Liver (tissue), 10 donors: ENCODE data around the gene YPEL5. TPM values are rescaled to one million over a fixed set of nuclear protein-coding genes. Genes with fewer than 3 reads are reported as not detected.

Experiments used
- DNase-seq: peaks from one replicate; pipeline ENCODE4 v3.0.0-alpha.2; 2017; ENCODE audit warnings: low spot score
- H3K27ac ChIP-seq, 2 donors: one replicate each; pipeline ENCODE4 v1.7.0; 2013; ENCODE audit warnings: inconsistent platforms in 2 of 2, low read length in 2 of 2, control low read depth in 1 of 2, low read depth in 1 of 2, mild to moderate bottlenecking in 1 of 2
- H3K27me3 ChIP-seq, 4 donors: one replicate each; pipeline versions ENCODE4 v1.6.1 to v1.7.0; 2013; ENCODE audit warnings: low read length in 3 of 4, inconsistent platforms in 1 of 4, mild to moderate bottlenecking in 1 of 4, moderate library complexity in 1 of 4; ENCODE audit not compliant: control insufficient read depth in 4 of 4, insufficient read depth in 4 of 4
- H3K36me3 ChIP-seq, 4 donors: one replicate each; pipeline versions ENCODE4 v1.6.1 to v1.7.0; 2013; ENCODE audit warnings: low read length in 3 of 4, mild to moderate bottlenecking in 3 of 4, low read depth in 1 of 4, moderate library complexity in 1 of 4; ENCODE audit not compliant: control insufficient read depth in 4 of 4, insufficient read depth in 3 of 4
- H3K4me1 ChIP-seq, 4 donors: one replicate each; pipeline versions ENCODE4 v1.6.1 to v1.7.0; 2013; ENCODE audit warnings: low read length in 3 of 4, mild to moderate bottlenecking in 3 of 4, moderate library complexity in 1 of 4; ENCODE audit not compliant: control insufficient read depth in 4 of 4, insufficient read depth in 4 of 4
- H3K4me3 ChIP-seq, 3 donors: one replicate each; pipeline versions ENCODE4 v1.6.1 to v1.7.0; 2013; ENCODE audit warnings: low read length in 3 of 3, control low read depth in 1 of 3, low read depth in 1 of 3, mild to moderate bottlenecking in 1 of 3
- H3K9ac ChIP-seq, 2 donors: one replicate each; pipeline ENCODE4 v1.7.0; 2013; ENCODE audit warnings: low read length in 2 of 2, mild to moderate bottlenecking in 2 of 2, moderate library complexity in 2 of 2, control low read depth in 1 of 2, low read depth in 1 of 2
- H3K9me3 ChIP-seq, 4 donors: one replicate each; pipeline versions ENCODE4 v1.6.1 to v1.7.0; 2013; ENCODE audit warnings: low read length in 3 of 4; ENCODE audit not compliant: control insufficient read depth in 4 of 4
- EGR1 ChIP-seq, 2 donors: IDR thresholded peaks; 2 replicates each; pipeline ENCODE4 v1.6.1; 2016 to 2018; ENCODE audit warnings: antibody characterized with exemption in 2 of 2, low read depth in 2 of 2
- FOXA1 ChIP-seq: IDR thresholded peaks from 2 replicates; pipeline ENCODE4 v1.6.1; 2016; ENCODE audit warnings: antibody characterized with exemption
- GABPA ChIP-seq, 2 donors: IDR thresholded peaks in 1 of 2; conservative IDR thresholded peaks in 1 of 2; 2 replicates each; pipeline ENCODE4 v1.6.1; 2016; ENCODE audit warnings: antibody characterized with exemption in 2 of 2, mild to moderate bottlenecking in 1 of 2, moderate library complexity in 1 of 2
- HNF4A ChIP-seq, 2 donors: conservative IDR thresholded peaks; 2 replicates each; pipeline ENCODE4 v1.6.1; 2016; ENCODE audit warnings: antibody characterized with exemption in 2 of 2, mild to moderate bottlenecking in 2 of 2
- HNF4G ChIP-seq: IDR thresholded peaks from 2 replicates; pipeline ENCODE4 v1.6.1; 2016; ENCODE audit warnings: antibody characterized with exemption
- NR2F2 ChIP-seq: IDR thresholded peaks from 2 replicates; pipeline ENCODE4 v1.6.1; 2016; ENCODE audit warnings: antibody characterized with exemption
- RAD21 ChIP-seq, 2 donors: IDR thresholded peaks; 2 replicates each; pipeline ENCODE4 v1.6.1; 2016; ENCODE audit warnings: antibody characterized with exemption in 2 of 2, mild to moderate bottlenecking in 2 of 2
- RXRA ChIP-seq, 2 donors: IDR thresholded peaks; 2 replicates each; pipeline ENCODE4 v1.6.1; 2017 to 2018; ENCODE audit warnings: antibody characterized with exemption in 2 of 2, mild to moderate bottlenecking in 1 of 2
- WGBS: extraction: QIAGEN DNeasy Blood & Tissue Kit; methylation state at CpG from one replicate; pipeline ENCODE4 v1.1.7; 2013; 5-methylcytosine and 5-hydroxymethylcytosine counted together
- polyA plus RNA-seq, 2 donors: library from polyadenylated mRNA; stranded (reverse) in 1 of 2; unstranded in 1 of 2; fragments of 200-250 nt in 1 of 2; fragments of >200 nt in 1 of 2; fragmentation: Nextera tagmentation in 1 of 2; extraction: Ambion mirVana in 1 of 2; gene quantifications; one replicate each; pipeline versions ENCODE4 v1.2.1 to v1.2.3, GENCODE V29; 2013 to 2015
- small RNA-seq: library from RNA; depleted of rRNA; stranded (forward); fragments of <200 nt; gene quantifications from one replicate; pipeline ENCODE3, GENCODE V24; 2014
- total RNA-seq, 2 donors: library from RNA; depleted of rRNA; stranded (reverse); fragments of >200 nt; gene quantifications; one replicate each; pipeline ENCODE4 v1.2.3, GENCODE V29; 2014
- TF ChIP-seq, protein P1 (sequence below): IDR thresholded peaks from 2 replicates; pipeline ENCODE4 v1.6.1; 2016; ENCODE audit warnings: antibody characterized with exemption, mild to moderate bottlenecking
- TF ChIP-seq, protein P2 (sequence below): IDR thresholded peaks from 2 replicates; pipeline ENCODE4 v1.6.1; 2016; ENCODE audit warnings: antibody characterized with exemption
- TF ChIP-seq, protein P3 (sequence below): IDR thresholded peaks from 2 replicates; pipeline ENCODE4 v1.6.1; 2016; ENCODE audit warnings: antibody characterized with exemption
- TF ChIP-seq, protein P4 (sequence below): fragments of 150-350 bp; IDR thresholded peaks from 2 replicates; pipeline ENCODE4 v1.5.1; 2017; ENCODE audit warnings: improper control_type of control experiment, low read depth, low read length; ENCODE audit not compliant: missing input control
- donor health status: healthy.
- donor health status: healthy.
- donor health status: healthy.
- donor health status: healthy.
- donor health status: healthy.

YPEL5 gene
- total and polyA plus RNA-seq, 4 donors = 20.4 to 62.8 (median 36.5) TPM

DNA sequence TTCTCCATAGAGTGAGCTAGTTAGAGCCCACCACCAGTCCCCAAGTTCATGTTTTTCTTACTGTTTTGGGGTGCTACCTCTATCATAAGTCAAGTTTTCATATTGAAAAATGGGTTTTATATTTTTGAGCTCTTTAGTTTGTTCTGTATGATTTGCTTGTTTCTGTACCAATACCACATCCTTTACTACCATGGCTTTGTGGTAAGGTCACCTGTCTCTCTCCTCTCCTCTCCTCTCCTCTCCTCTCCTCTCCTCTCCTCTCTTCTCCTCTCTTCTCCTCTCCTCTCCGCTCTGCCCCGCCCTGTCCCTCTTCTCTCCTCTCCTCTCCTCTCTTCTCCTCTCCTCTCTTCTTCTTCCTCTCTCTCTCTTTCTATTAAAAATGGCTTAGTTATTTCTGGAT is 62.4 kb downstream of the YPEL5 start:
- TF ChIP-seq, protein P1, sequence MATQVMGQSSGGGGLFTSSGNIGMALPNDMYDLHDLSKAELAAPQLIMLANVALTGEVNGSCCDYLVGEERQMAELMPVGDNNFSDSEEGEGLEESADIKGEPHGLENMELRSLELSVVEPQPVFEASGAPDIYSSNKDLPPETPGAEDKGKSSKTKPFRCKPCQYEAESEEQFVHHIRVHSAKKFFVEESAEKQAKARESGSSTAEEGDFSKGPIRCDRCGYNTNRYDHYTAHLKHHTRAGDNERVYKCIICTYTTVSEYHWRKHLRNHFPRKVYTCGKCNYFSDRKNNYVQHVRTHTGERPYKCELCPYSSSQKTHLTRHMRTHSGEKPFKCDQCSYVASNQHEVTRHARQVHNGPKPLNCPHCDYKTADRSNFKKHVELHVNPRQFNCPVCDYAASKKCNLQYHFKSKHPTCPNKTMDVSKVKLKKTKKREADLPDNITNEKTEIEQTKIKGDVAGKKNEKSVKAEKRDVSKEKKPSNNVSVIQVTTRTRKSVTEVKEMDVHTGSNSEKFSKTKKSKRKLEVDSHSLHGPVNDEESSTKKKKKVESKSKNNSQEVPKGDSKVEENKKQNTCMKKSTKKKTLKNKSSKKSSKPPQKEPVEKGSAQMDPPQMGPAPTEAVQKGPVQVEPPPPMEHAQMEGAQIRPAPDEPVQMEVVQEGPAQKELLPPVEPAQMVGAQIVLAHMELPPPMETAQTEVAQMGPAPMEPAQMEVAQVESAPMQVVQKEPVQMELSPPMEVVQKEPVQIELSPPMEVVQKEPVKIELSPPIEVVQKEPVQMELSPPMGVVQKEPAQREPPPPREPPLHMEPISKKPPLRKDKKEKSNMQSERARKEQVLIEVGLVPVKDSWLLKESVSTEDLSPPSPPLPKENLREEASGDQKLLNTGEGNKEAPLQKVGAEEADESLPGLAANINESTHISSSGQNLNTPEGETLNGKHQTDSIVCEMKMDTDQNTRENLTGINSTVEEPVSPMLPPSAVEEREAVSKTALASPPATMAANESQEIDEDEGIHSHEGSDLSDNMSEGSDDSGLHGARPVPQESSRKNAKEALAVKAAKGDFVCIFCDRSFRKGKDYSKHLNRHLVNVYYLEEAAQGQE = no peak
- no peak for TF ChIP-seq GABPA (IDR thresholded peaks at IDR 0.05 in 1 of 2, conservative IDR thresholded peaks at IDR 0.05 in 1 of 2)
- TF ChIP-seq RXRA (IDR thresholded peaks at IDR 0.05) = no peak
- no peak for TF ChIP-seq HNF4A (conservative IDR thresholded peaks at IDR 0.05)
- TF ChIP-seq, protein P2, sequence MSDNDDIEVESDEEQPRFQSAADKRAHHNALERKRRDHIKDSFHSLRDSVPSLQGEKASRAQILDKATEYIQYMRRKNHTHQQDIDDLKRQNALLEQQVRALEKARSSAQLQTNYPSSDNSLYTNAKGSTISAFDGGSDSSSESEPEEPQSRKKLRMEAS = no peak
- TF ChIP-seq FOXA1 = no peak
- no peak for TF ChIP-seq HNF4G
- no peak for TF ChIP-seq NR2F2
- TF ChIP-seq RAD21 (IDR thresholded peaks at IDR 0.05) = no peak
- TF ChIP-seq, protein P3, sequence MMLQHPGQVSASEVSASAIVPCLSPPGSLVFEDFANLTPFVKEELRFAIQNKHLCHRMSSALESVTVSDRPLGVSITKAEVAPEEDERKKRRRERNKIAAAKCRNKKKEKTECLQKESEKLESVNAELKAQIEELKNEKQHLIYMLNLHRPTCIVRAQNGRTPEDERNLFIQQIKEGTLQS = no peak
- TF ChIP-seq EGR1 (IDR thresholded peaks at IDR 0.05; ENCODE audit: low read depth in 2 of 2) = no peak
- TF ChIP-seq, protein P4, sequence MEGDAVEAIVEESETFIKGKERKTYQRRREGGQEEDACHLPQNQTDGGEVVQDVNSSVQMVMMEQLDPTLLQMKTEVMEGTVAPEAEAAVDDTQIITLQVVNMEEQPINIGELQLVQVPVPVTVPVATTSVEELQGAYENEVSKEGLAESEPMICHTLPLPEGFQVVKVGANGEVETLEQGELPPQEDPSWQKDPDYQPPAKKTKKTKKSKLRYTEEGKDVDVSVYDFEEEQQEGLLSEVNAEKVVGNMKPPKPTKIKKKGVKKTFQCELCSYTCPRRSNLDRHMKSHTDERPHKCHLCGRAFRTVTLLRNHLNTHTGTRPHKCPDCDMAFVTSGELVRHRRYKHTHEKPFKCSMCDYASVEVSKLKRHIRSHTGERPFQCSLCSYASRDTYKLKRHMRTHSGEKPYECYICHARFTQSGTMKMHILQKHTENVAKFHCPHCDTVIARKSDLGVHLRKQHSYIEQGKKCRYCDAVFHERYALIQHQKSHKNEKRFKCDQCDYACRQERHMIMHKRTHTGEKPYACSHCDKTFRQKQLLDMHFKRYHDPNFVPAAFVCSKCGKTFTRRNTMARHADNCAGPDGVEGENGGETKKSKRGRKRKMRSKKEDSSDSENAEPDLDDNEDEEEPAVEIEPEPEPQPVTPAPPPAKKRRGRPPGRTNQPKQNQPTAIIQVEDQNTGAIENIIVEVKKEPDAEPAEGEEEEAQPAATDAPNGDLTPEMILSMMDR = no peak
- no peak overlapping the region for H3K27ac ChIP-seq
- H3K36me3 ChIP-seq = no peaks in the 10 kb centered on the region
- H3K4me1 ChIP-seq = no peaks in the 10 kb centered on the region
- WGBS = no CpG with 5 or more reads among the region's 2 CpGs
- no peak for DNase-seq
- no peaks in the 10 kb centered on the region for H3K27me3 ChIP-seq
- no peaks in the 10 kb centered on the region for H3K9me3 ChIP-seq
- H3K4me3 ChIP-seq = no peak overlapping the region
- no peak overlapping the region for H3K9ac ChIP-seq

Small RNA genes lying within 50 kb of the gene (small RNA-seq; reads per million reads assigned to genes)
- gene SNORA10B = not detected

Other genes with a start within 250 kb of the YPEL5 start
- under 1 TPM in 1 of 2 donors, not detected in 1; under 0.01 TPM for gene ALK, start 225.4 kb upstream of the YPEL5 start, total RNA-seq
- gene ALK, start 225.4 kb upstream of the YPEL5 start, polyA plus RNA-seq = not detected
- 10 to 100 TPM in 1 of 2 donors, 1 to 10 TPM in 1; 8.5 to 50.8 TPM for gene LBH, start 84.5 kb downstream of the YPEL5 start, total RNA-seq
- 1 to 10 TPM; 4.1 to 9.6 TPM for gene LBH, start 84.5 kb downstream of the YPEL5 start, polyA plus RNA-seq